CD4-positive, alpha-beta T cell treated with Interleukin-15 for 1 hour (primary cell): ENCODE measurements around the gene SPIN4.
"Not testable (repeated sequence)": the region's sequence is repeated elsewhere in the genome, so short reads cannot be mapped to it uniquely, and the experiment has no call there.

Experiments
- DNase-seq: peaks from one replicate; pipeline ENCODE4 v3.0.0-alpha.2; 2020

Gene SPIN4

DNA sequence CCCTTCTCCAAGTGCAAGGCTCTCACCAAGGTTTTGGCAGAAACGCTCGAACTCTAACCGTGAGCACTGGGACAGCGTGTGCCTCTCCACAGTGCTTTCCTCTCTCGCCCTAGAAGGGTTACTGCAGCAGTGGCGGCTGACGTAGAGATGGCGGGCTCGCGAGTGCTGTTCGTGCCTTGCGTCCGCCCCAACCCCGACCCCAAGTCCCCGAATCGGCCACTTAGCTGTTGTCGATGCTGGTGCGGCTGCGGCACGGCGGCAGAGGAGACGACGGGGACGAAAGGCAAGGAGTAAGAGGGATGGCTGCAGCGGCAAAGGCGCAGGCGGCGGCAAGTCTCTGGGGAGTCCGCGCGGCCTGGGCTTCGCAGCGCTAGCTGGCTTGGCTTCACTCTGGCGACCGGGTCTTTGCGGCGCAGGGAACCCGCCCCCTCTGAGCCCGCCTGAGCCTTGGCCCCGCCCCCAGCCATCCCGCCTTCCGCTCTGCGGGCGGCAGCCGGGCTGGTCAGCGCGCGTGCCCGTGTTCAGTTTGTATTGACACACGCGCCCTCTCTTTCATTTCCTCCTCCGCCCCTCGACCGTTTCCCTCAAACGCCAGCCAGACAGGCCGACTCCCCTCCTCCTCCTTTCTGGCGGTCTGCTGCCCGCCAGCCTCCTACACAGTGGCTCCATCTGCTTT is at the start of gene SPIN4:
TSS of gene SPIN4 (minus strand) at position 392 of the 676 bp plus-strand sequence. CDS start 513 bp downstream, outside the sequence.
- DNase-seq = peak; percentile 76

DNA sequence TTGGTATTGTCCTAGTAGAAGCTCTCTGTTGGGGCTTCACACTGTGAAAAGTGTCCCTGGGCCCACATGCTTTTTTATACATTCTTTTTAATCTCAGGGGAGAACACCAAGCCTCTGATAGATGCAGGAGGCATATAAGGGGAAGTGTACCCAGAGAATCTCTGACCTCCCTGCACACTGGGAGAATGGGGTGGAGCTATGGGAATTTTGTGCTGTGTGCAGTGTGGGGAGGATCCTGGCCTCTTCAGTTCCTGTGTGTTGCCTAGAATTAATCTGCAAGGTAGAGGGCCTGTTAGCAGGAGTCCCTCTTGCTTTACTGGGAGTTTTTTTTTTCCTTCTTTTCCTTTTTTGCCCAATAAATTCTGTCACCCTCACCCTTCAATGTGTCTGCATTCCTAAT is 49.2 kb upstream of the SPIN4 start:
- no peak for DNase-seq

DNA sequence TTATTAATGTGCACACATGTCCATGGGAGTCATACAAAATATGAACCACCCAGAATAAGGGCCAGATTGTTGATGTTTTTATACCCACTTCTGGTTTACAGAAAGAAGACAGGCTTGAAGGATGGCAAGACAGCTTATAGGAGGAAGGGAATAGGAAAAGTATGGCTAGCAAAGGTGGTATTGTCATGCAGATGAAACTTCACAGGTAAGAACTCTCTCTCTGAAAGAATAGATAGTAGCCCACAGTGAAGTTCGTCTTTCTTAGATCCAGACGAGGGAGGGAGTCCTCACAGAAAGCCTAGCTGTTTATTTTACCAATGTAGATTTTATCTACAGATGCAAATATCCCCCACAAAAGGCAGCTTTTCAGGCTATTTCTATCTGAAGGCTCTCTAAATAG is 43.7 kb upstream of the SPIN4 start:
- DNase-seq = no peak

DNA sequence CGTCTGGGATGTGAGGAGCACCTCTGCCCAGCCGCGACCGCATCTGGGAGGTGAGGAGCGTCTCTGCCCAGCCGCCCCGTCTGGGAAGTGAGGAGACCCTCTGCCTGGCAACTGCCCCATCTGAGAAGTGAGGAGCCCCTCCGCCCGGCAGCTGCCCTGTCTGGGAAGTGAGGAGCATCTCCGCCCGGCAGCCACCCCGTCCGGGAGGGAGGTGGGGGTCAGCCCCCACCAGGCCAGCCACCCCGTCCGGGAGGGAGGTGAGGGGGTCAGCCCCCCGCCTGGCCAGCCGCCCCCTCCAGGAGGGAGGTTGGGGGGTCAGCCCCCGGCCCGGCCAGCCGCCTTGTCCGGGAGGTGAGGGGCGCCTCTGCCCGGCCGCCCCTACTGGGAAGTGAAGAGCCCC is 42.0 kb upstream of the SPIN4 start:
- not testable (repeated sequence) for DNase-seq

DNA sequence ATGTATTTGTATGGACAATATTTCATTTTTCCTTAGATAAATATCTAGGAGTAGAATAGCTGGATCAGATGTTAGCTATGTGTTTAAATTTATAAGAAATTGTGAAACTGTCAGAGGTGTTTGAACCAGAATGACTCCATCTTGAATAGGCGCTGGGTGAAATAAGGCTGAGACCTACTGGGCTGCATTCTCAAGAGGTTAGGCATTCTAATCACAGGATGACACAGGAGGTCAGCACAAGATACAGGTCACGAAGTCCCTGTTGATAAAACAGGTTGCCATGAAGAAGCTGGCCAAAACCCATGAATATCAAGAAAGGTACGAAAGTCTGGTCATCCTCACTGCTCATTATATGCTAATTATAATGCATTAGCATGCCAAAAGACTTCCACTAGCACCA is 36.3 kb upstream of the SPIN4 start:
- DNase-seq = no peak

DNA sequence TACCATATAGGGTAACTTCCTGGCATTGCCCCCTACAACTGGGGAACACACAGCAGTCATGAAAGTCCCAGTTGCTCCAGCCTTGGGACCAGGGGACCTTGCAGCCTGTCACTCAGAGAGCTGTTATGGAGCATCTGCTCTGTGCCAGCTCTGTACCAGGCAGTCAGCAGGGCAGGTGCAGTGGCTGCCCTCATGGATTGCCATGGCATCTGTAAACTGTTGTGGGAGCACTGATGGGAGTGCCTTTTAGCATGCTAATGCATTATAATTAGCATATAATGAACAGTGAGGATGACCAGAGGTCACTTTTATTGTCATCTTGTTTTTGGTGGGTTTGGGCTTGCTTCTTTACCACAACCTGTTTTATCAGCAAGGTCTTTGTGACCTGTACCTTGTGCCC is 33.1 kb upstream of the SPIN4 start:
- DNase-seq = not testable (repeated sequence)

DNA sequence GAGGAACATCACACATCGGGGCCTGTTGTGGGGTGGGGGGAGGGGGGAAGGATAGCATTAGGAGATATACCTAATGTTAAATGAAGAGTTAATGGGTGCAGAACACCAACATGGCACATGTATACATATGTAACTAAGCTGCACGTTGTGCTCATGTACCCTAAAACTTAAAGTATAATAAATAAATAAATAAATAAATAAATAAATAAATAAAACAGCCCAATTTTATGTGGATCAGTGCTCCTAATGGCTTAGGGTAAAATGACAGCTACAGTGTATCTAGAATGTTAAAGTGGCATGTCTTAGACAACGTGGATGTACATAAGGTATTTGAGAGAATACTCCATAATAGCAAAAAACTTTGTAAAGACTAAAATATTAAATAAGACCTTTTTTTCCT is 21.9 kb upstream of the SPIN4 start:
- DNase-seq = not testable (repeated sequence)

DNA sequence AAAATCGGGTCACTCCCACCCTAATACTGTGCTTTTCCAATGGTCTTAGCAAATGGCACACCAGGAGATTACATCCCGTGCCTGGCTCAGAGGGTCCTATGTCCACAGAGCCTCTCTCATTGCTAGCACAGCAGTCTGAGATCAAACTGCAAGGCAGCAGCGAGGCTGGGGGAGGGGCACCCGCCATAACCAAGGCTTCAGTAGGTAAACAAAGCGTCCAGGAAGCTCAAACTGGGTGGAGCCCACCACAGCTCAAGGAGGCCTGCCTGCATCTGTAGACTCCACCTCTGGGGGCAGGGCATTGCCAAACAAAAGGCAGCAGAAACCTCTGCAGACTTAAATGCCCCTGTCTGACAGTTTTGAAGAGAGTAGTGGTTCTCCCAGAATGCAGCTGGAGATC is 16.6 kb upstream of the SPIN4 start:
- not testable (repeated sequence) for DNase-seq

DNA sequence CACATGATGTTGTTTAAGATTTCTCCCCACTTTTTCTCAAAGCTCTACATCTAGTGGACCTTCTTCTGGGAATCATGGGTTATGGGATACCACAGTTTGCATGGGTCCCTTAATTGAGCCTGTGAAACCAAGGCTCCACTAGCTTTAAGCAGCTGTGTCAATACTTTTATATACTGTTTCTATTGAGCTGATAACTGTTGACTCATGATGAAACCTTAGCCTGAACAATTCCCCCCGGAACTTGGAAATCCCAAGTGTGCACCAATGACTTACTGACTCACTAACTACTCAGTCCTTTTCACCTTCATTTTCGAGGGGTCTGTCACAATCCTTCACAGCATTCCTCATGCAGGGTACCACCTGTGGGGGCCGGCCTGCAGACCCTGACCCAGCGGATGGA is 12.7 kb upstream of the SPIN4 start:
- no peak for DNase-seq

DNA sequence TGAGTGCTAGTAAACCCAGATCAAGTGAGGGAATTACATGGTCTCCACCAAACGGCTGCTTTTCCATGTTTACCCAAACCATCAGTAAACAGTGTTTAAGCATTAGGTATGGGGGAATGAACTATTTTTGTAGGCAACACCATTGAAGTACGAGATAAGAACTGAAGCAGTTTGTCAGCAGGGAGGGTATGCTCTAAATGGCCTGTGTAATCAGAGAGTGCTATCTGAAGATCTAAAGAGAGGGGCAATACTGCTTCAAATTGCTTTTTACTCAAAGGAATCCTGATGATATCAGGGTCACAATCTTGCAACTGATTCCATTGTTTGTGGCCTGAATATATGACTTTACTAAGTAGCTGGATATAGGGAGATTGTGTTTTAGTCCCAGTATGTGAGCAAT is 10.4 kb upstream of the SPIN4 start:
- DNase-seq = no peak

DNA sequence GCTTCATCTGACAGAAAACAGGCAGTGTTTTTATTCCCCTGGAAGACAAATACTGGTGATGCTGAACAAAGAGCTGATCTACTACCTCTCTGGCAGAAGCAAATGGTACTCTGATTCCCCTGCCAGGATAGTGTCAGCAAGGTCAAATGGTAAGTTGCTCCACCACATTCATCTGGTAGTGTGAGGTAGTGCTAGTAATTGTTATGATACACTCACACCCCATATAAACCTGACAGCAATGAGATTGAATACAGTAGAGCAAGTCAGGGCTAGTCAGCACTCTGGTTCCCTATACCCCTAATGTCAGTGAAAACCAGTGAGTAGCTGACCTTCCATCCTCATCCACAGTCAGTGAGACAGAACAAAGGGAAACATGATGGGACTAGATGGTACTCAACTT is 3.4 kb upstream of the SPIN4 start:
- DNase-seq = no peak

DNA sequence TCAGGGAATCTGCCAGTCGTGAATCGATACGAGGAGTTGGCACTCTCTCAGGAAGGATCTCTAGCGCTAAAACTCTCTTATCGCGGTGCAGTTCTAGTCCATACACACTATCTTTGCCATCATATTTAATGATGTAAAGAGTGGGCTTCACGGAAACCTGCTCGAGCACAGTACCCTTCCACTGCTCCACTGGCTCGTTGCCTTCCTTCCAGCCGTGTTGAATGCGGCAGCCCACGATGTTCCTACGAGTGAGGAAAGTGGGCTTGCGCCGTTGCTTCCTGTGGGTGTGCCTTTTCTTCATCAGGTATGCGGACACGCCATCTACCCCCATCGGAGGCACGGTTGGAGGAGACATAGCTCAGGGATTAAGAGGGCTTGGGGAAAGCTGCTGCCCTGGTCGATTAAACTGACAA is 661 bp downstream of the SPIN4 start:
- DNase-seq = no peak

DNA sequence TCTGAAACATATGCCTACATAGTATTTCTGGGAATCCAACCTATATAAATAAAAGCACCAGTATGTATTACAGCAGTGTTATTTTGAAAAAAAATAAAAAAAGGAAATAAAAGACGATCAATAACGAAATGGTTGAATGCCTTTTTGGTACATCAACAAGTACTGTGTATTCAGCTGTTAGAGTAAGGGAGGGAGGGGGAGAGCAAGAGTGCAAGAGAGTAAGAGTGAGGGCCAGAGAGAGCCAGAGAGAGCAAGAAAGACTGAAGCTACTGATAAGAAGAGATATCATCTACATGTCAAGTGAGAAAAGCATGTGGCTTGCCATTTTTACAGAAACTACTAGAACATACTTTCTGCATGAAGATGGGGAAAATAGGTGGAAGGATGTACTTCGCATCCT is 1.8 kb downstream of the SPIN4 start:
- no peak for DNase-seq

DNA sequence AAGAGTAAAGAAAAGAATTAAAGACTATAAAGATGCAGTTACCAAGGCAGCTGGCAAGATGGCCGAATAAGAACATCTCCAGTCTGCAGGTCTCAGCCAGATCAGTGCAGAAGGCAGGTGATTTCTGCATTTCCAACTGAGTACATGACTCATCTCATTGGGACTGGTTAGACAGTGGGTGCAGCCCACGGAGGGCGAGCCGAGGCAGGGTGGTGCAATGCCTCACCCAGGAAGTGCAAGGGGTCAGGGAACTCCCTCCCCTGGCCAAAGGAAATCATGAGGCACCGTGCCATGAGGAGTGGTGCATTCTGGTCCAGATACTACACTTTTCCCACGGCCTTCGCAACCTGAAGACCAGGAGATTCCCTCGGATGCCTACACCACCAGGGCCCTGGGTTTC is 20.5 kb downstream of the SPIN4 start:
- peak; percentile 44 for DNase-seq

DNA sequence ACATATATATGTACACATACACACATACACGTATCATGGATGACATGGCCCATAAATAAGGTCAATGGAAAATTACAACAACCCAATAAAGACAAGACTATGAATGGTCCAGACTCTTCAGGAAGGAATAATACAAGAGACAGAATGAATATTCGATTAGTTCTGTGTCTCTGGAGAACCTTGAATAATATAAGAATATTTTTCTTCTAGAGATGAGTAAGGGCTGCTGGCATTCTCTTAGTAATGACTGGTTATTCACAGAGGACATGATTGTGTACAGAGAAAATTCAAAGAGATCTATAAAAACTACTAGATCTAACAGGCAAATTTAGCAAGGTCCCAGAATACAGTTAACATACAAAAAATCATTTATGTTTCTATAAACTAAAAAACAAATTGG is 23.3 kb downstream of the SPIN4 start:
- no peak for DNase-seq

DNA sequence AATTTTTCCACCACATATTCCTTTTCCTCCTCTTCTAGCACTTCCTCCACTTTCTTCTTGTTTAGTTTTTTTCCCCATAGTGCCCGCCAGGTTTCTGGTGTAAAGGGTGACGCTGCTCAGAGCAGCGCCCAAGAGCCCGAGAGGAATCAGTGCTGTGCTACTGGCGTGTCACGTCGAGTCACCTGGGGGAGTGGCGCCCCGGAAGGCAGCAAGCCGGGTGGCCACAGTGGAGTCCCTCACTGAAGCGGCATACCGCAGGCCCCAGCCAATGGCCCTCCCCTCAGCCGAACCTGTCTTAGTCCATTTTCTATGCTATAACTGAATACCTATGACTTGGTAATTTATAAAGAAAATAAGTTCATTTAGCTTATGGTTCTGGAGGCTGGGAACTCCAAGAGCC is 51.5 kb downstream of the SPIN4 start:
- DNase-seq = no peak
